Smooth muscle cell (in vitro differentiated cells): ENCODE data around the gene MFSD6. TPM values are rescaled to one million over a fixed set of nuclear protein-coding genes. Genes with fewer than 3 reads are reported as not detected.

Source experiments
- DNase-seq: peaks from one replicate; lab custom pipeline; 2025; ENCODE audit not compliant: unreplicated experiment; lab: John Stamatoyannopoulos, UW
- H2AFZ ChIP-seq: fragments of 200-600 bp; sonication (generic); 2 replicates; pipeline ENCODE4 v1.6.0; 2016; ENCODE audit warnings: antibody characterized with exemption, low read depth, mild to moderate bottlenecking
- H3F3A ChIP-seq: fragments of 200-600 bp; sonication (generic); 2 replicates; pipeline ENCODE4 v1.6.0; 2017; ENCODE audit warnings: antibody characterized with exemption, low read depth
- H3K27ac ChIP-seq: fragments of 200-600 bp; sonication (generic); 2 replicates; pipeline ENCODE4 v1.5.1; 2016; ENCODE audit warnings: low read depth, mild to moderate bottlenecking
- H3K27me3 ChIP-seq: fragments of 200-600 bp; sonication (generic); 2 replicates; pipeline ENCODE4 v1.6.1; 2016; ENCODE audit warnings: low read depth, mild to moderate bottlenecking
- H3K36me3 ChIP-seq: fragments of 200-600 bp; sonication (generic); 2 replicates; pipeline ENCODE4 v1.5.1; 2016; ENCODE audit warnings: low read depth
- H3K4me1 ChIP-seq: fragments of 200-600 bp; sonication (generic); 2 replicates; pipeline ENCODE4 v1.5.1; 2016; ENCODE audit warnings: low read depth
- H3K4me2 ChIP-seq: fragments of 200-600 bp; sonication (generic); 2 replicates; pipeline ENCODE4 v1.6.0; 2016; ENCODE audit warnings: mild to moderate bottlenecking
- H3K4me3 ChIP-seq: fragments of 200-600 bp; sonication (generic); 2 replicates; pipeline ENCODE4 v1.5.1; 2016; ENCODE audit warnings: mild to moderate bottlenecking
- H3K79me2 ChIP-seq: fragments of 200-600 bp; sonication (generic); 2 replicates; pipeline ENCODE4 v1.6.0; 2016; ENCODE audit warnings: low read depth, mild to moderate bottlenecking
- H3K9ac ChIP-seq: fragments of 200-600 bp; sonication (generic); 2 replicates; pipeline ENCODE4 v1.6.0; 2016; ENCODE audit warnings: low read depth
- H3K9me3 ChIP-seq: fragments of 200-600 bp; sonication (generic); replicated peaks from 2 replicates; pipeline ENCODE4 v1.5.1; 2016; ENCODE audit warnings: low read depth
- H4K20me1 ChIP-seq: fragments of 200-600 bp; sonication (generic); 2 replicates; pipeline ENCODE4 v1.6.0; 2016; ENCODE audit warnings: low read depth
- CTCF ChIP-seq: fragments of 200-600 bp; sonication (generic); IDR thresholded peaks from 2 replicates; pipeline ENCODE4 v1.5.1; 2017; ENCODE audit warnings: borderline replicate concordance, mild to moderate bottlenecking, antibody characterized with exemption; ENCODE audit not compliant: insufficient read depth, poor library complexity, severe bottlenecking
- WGBS: methylation state at CpG from one replicate; pipeline ENCODE4 v1.1.7; 2016; ENCODE audit warnings: low lambda C conversion rate; 5-methylcytosine and 5-hydroxymethylcytosine counted together
- polyA plus RNA-seq: library from polyadenylated mRNA; unstranded; fragments of >200 nt; fragmentation: Nextera tagmentation; extraction: Ambion mirVana; gene quantifications from 2 replicates; pipeline ENCODE4 v1.2.1, GENCODE V29; 2016
- total RNA-seq: library from RNA; depleted of rRNA; stranded (reverse); fragments of >200 nt; gene quantifications from 2 replicates; pipeline ENCODE4 v1.2.3, GENCODE V29; 2014

Gene MFSD6
- total and polyA plus RNA-seq, 2 experiments from 2014 or later = 1.2 to 3.6 TPM

GRCh38 chr2:190477661-190478454 is 69.7 kb downstream of the MFSD6 start:
- H3K4me1 ChIP-seq = no peaks in the 10 kb centered on the region
- no peaks in the 10 kb centered on the region for H3F3A ChIP-seq
- no peak for DNase-seq
- H3K9ac ChIP-seq = no peak overlapping the region
- TF ChIP-seq CTCF = no peak
- H2AFZ ChIP-seq = no peak overlapping the region
- no peak overlapping the region for H3K27ac ChIP-seq
- no peaks in the 10 kb centered on the region for H3K27me3 ChIP-seq
- no peaks in the 10 kb centered on the region for H3K36me3 ChIP-seq
- no peaks in the 10 kb centered on the region for H3K9me3 ChIP-seq
- H3K4me3 ChIP-seq = no peak overlapping the region
- 93% methylated on average over 4 of the region's 4 CpGs for WGBS
- H3K4me2 ChIP-seq = no peak overlapping the region
- H4K20me1 ChIP-seq = no peaks in the 10 kb centered on the region
- H3K79me2 ChIP-seq = no peaks in the 10 kb centered on the region

- Histone ChIP-seq H3K9me3 (no peaks in the 10 kb centered on the region), H3K4me3 (no peak overlapping the region), H4K20me1 (no peaks in the 10 kb centered on the region), H3K4me2 (no peak overlapping the region), H3K4me1 (no peaks in the 10 kb centered on the region), H3F3A (no peaks in the 10 kb centered on the region), H2AFZ (no peak overlapping the region), H3K27ac (no peak overlapping the region), H3K27me3 (no peaks in the 10 kb centered on the region), H3K79me2 (no peaks in the 10 kb centered on the region), H3K36me3 (no peaks in the 10 kb centered on the region), H3K9ac (no peak overlapping the region)
- no peak for DNase-seq
- 90% methylated on average over 3 of the region's 3 CpGs for WGBS
- no peak for TF ChIP-seq CTCF
Measured at GRCh38 chr2:190478572-190479195, 70.5 kb downstream of the MFSD6 start.

- WGBS = 87% methylated on average over 2 of the region's 2 CpGs
- TF ChIP-seq CTCF = no peak
- no peak overlapping the region for H2AFZ ChIP-seq
Measured at GRCh38 chr2:190481339-190481738, 73.2 kb downstream of the MFSD6 start.

More at GRCh38 chr2:190481339-190481738, 73.2 kb downstream of the MFSD6 start:
- Histone ChIP-seq H3K4me2 (no peak overlapping the region), H3K27ac (no peak overlapping the region), H3K9me3 (no peaks in the 10 kb centered on the region), H3K9ac (no peak overlapping the region), H3K79me2 (no peaks in the 10 kb centered on the region), H3K4me3 (no peak overlapping the region), H3K36me3 (no peaks in the 10 kb centered on the region), H3K27me3 (no peaks in the 10 kb centered on the region), H3K4me1 (no peaks in the 10 kb centered on the region), H3F3A (no peaks in the 10 kb centered on the region), H4K20me1 (no peaks in the 10 kb centered on the region)
- DNase-seq = no peak
